NB4 (cell line): Measurements from ENCODE around the gene DNAH14.
"Not testable (repeated sequence)": the region's sequence is repeated elsewhere in the genome, so short reads cannot be mapped to it uniquely, and the experiment has no call there.

Experiments
- CTCF ChIP-seq: IDR thresholded peaks from one replicate; pipeline ENCODE4 v1.5.1; 2012; ENCODE audit warnings: low read depth, low read length
- MAX ChIP-seq: IDR thresholded peaks from 2 replicates; pipeline ENCODE4 v1.6.1; 2011; ENCODE audit warnings: low read depth, low read length

DNA sequence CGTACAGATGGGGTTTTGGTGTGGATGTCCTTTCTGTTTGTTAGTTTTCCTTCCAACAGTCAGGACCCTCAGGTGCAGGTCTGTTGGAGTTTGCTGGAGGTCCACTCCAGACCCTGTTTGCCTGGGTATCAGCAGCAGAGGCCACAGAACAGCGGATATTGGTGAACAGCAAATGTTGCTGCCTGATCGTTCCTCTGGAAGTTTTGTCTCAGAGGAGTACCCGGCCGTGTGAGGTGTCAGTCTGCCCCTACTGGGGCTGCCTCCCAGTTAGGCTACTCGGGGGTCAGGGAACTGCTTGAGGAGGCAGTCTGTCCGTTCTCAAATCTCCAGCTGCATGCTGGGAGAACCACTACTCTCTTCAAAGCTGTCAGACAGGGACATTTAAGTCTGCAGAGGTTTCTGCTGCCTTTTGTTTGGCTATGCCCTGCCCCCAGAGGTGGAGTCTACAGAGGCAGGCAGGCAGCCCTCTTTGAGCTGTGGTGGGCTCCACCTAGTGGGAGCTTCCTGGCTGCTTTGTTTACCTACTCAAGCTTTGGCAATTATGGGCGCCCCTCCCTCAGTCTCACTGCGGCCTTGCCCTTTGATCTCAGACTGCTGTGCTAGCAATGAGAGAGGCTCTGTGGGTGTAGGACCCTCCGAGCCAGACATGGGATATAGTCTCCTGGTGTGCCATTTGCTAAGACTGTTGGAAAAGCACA, 16.3 kb downstream of the DNAH14 start:
- TF ChIP-seq CTCF, MAX: not testable (repeated sequence)
